ENCODE data around the gene MYBPH.

DNA sequence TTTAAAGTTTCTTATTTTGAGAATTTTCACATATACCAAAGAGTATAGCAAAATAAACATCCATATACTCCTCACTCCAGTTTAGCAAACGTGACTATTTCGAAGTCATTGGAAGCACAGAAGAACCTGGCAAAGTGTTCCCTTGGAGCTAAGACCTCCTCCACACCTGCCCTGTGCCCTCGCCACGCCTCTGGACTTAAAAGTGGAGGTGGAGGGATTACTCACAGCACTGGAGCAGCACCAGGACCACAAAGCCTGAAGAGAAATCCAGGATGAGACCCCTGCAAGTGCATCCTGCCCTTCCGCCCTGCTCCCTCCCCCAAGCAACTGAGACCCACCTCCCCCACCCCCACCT lies 10.4 kb upstream of the MYBPH start:
- TF ChIP-seq POLR2A (IDR thresholded peaks at IDR 0.05; ENCODE audit: low read depth, low read length) (no peak), POLR2AphosphoS5 (IDR thresholded peaks at IDR 0.05; ENCODE audit: insufficient read depth, low read depth, low read length) (no peak), EZH2 (IDR thresholded peaks at IDR 0.05; ENCODE audit: borderline replicate concordance, low read depth, low read length, severe bottlenecking) (no peak)
- TF ChIP-seq, protein P1, sequence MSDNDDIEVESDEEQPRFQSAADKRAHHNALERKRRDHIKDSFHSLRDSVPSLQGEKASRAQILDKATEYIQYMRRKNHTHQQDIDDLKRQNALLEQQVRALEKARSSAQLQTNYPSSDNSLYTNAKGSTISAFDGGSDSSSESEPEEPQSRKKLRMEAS (IDR thresholded peaks at IDR 0.05; ENCODE audit: insufficient read depth, insufficient read length): no peak
- TF ChIP-seq, protein P2, sequence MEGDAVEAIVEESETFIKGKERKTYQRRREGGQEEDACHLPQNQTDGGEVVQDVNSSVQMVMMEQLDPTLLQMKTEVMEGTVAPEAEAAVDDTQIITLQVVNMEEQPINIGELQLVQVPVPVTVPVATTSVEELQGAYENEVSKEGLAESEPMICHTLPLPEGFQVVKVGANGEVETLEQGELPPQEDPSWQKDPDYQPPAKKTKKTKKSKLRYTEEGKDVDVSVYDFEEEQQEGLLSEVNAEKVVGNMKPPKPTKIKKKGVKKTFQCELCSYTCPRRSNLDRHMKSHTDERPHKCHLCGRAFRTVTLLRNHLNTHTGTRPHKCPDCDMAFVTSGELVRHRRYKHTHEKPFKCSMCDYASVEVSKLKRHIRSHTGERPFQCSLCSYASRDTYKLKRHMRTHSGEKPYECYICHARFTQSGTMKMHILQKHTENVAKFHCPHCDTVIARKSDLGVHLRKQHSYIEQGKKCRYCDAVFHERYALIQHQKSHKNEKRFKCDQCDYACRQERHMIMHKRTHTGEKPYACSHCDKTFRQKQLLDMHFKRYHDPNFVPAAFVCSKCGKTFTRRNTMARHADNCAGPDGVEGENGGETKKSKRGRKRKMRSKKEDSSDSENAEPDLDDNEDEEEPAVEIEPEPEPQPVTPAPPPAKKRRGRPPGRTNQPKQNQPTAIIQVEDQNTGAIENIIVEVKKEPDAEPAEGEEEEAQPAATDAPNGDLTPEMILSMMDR (IDR thresholded peaks at IDR 0.05; ENCODE audit: extremely low read depth in 1 of 2, insufficient read depth in 1 of 2, low read depth in 1 of 2, low read length in 2 of 2): no peak

All from endothelial cell of umbilical vein (primary cell).